Astrocyte of the cerebellum (primary cell): ENCODE data around the gene MAGEA11.
"Not testable (repeated sequence)": the region's sequence is repeated elsewhere in the genome, so short reads cannot be mapped to it uniquely, and the experiment has no call there.

Source experiments
- DNase-seq: peaks from one replicate; pipeline ENCODE4 v3.0.0-alpha.2; 2011; ENCODE audit warnings: low read depth
- H3K4me3 ChIP-seq: 2 replicates; pipeline ENCODE4 v1.5.1; 2011; ENCODE audit warnings: mild to moderate bottlenecking, low read depth, low read length, moderate library complexity
- in situ Hi-C: cut with HindIII; loops from 2 replicates; pipeline ENCODE4 v1.10.0; 2017; ENCODE audit warnings: low sequenced_read_pairs
- TF ChIP-seq, protein P1 (sequence below): IDR thresholded peaks from 2 replicates; pipeline ENCODE4 v1.5.1; 2012; ENCODE audit warnings: low read length, low read depth, moderate library complexity, mild to moderate bottlenecking; ENCODE audit errors: missing control alignments

MAGEA11 gene

DNA sequence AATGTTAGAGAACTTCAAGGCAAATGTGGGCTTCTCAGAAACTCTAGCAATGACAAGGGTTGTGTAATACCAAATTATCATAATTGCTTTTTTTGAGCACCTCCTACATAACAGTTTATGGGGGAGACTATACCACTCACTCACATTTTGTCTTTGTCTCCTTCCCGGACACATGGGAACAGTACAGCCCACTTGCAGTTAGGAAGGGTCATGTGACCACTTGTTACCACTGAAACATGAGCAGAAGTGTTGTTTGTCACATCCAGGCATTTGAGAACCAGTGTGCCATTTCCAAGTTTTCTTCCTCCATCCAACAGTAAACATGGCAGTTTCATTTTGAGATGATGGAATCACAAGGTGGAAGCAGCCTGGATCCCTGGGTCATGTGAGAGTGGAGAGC is 6.9 kb downstream of the MAGEA11 start:
- no peak overlapping the region for H3K4me3 ChIP-seq
- in situ Hi-C loops, result no loop called here
- DNase-seq, result no peak
- TF ChIP-seq, protein P1, sequence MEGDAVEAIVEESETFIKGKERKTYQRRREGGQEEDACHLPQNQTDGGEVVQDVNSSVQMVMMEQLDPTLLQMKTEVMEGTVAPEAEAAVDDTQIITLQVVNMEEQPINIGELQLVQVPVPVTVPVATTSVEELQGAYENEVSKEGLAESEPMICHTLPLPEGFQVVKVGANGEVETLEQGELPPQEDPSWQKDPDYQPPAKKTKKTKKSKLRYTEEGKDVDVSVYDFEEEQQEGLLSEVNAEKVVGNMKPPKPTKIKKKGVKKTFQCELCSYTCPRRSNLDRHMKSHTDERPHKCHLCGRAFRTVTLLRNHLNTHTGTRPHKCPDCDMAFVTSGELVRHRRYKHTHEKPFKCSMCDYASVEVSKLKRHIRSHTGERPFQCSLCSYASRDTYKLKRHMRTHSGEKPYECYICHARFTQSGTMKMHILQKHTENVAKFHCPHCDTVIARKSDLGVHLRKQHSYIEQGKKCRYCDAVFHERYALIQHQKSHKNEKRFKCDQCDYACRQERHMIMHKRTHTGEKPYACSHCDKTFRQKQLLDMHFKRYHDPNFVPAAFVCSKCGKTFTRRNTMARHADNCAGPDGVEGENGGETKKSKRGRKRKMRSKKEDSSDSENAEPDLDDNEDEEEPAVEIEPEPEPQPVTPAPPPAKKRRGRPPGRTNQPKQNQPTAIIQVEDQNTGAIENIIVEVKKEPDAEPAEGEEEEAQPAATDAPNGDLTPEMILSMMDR, result no peak

DNA sequence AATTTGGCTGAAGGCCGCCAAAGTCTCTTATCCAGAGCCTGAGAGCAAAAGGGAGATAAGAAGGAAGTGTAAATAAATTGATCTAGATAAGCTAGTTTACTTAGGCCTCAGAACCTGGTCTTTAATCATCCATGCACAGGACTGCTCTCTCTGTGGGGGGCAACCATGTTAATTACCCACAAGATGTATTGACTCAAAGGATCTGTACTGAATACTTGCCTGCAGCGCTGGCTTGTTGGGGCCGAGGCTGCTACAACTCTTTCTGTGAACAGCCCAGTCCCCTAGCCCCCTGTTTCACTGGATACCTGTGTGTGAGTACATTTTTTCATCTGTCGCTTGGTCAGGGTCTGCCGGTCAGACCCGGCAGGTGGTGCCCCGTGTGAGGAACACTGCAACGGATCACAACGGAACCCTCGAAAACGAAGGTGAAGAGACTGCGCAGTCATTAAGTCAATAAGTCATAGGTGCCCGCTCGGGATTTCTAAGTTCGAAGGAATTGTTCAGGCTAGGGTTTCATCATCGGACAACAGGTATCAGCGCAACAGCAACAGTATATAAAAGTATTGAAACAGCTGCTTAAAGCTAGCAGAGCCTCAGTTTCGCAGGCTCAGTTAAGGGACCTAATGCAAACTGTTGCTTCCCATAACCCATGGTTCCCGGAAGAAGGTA is 8.3 kb downstream of the MAGEA11 start:
- in situ Hi-C loops, result no loop called here
- no peak overlapping the region for H3K4me3 ChIP-seq
- TF ChIP-seq, protein P1, result no peak
- no peak for DNase-seq

- in situ Hi-C loops, DNase-seq, H3K4me3 ChIP-seq: not testable (repeated sequence)
These were observed 9.4 kb downstream of the MAGEA11 start for GRCh38 chrX:149721241-149721640.

GRCh38 chrX:149721778-149722177 is 9.9 kb downstream of the MAGEA11 start:
- DNase-seq, result no peak
- in situ Hi-C loops, result no loop called here
- TF ChIP-seq, protein P1, result no peak
- H3K4me3 ChIP-seq, result no peak overlapping the region

GRCh38 chrX:149723583-149724118 is 11.8 kb downstream of the MAGEA11 start:
- DNase-seq, H3K4me3 ChIP-seq, in situ Hi-C loops: not testable (repeated sequence)

- DNase-seq, in situ Hi-C loops, H3K4me3 ChIP-seq: not testable (repeated sequence)
These were observed 15.4 kb downstream of the MAGEA11 start for GRCh38 chrX:149727308-149727707.

DNA sequence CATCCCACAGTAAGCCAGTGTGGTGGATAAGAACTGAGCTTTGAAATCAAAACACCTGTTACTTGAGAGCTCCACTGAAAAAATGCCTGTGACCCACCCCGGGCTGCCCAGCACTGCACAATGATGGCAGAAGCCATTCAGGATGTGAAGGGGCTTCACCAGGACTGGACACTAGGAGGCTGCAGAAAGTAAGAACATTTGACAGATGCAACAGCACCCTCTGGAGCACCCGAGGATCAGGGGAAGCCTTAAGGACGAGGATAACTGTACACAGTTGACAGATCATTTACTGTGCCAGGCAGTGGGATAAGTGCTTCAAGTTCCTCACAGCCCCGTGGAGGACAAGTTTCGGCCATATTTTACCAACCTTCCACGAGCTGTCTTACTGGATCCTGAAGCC is 30.4 kb downstream of the MAGEA11 start:
- in situ Hi-C loops, H3K4me3 ChIP-seq, DNase-seq: not testable (repeated sequence)

GRCh38 chrX:149746390-149747007 is 34.6 kb downstream of the MAGEA11 start:
- in situ Hi-C loops, result not testable (repeated sequence)

DNA sequence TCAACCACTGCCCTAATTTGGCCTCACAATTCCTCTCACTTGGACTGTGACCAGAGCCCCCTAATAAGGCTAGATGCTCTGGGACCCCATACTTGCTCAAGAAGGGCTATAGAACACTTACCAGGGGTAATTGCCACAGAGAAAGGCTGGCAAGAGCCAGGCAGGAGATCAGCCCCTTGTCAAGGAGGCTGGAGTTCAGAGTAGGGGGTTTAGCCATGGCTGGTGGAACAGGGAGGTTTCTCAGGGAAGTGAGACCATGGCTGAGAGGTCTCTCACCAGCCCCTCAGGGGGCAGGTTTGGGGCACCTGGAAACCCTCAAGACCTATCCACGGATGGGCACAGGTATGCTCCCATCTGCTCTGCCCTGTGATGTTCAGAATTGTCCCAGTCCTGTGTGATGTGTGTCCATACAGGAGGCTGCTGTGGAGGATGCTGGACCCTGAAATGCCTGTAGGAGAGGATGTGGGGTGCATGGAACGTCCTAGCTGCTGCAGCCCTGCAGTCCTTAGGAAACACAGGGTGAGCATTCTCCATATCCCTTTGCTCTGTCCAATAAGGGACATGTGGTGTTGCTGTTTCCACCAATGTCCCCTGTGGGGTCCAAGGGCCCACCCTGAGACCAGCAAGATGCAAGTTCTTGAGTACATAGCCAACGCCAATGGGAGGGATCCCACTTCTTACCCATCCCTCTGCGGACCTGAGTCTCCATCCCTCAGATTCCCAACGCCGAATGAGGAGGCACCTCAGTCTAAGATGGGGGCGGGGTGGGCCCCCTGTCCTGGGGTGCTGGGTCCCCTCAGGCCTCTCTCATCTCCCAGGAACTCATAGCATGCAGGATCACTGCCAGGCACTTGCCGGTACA is 45.6 kb downstream of the MAGEA11 start:
- DNase-seq, result no peak
- in situ Hi-C loops, result no loop called here
- TF ChIP-seq, protein P1, result no peak
- no peak overlapping the region for H3K4me3 ChIP-seq

More at GRCh38 chrX:149746390-149747007, 34.6 kb downstream of the MAGEA11 start:
- not testable (repeated sequence) for DNase-seq, H3K4me3 ChIP-seq
